ENCODE data around the gene CARNS1. TPM values are rescaled to one million over a fixed set of nuclear protein-coding genes. Genes with fewer than 3 reads are reported as not detected.

CARNS1 gene
- total and polyA plus RNA-seq, 10 of the 15 experiments (the other 5 are each of a cell fraction or from before 2014, with no cell fraction given), result 0.02 to 0.14 (median 0.10) TPM; not detected in 3

GRCh38 chr11:67378544-67378943 lies 36.9 kb upstream of the CARNS1 start:
- ChIA-PET SMC1A (ENCODE audit: uncharacterized antibody, unreplicated experiment) (interaction anchor here (0.8 to 21.3 kb wide), 4 partner anchors 7 to 34 kb away, joined by 3 to 646 read pairs (median 124); partner anchors contain the start of genes CLCF1 and POLD4), RAD21 (ENCODE audit: unreplicated experiment) (interaction anchor here (0.6 to 15.0 kb wide), 5 partner anchors 8 to 34 kb away, joined by 3 to 525 read pairs (median 6); partner anchors contain the start of gene POLD4), CTCF (interaction anchor here (9.2 to 25.5 kb wide), 3 partner anchors 17 to 58 kb away, joined by 95 to 1301 read pairs (median 390); partner anchors contain the start of genes CLCF1 and POLD4), POLR2A (interaction anchor here (0.6 to 8.4 kb wide), 7 partner anchors 7 to 560 kb away, joined by 3 to 183 read pairs (median 4); partner anchors contain the start of genes CLCF1, POLD4 and RPS6KB2)
- Histone ChIP-seq H3K9ac (ENCODE audit: control insufficient read depth, insufficient read depth, low read length) (no peak overlapping the region), H4K20me1 (ENCODE audit: control insufficient read depth, insufficient read depth) (no peaks in the 10 kb centered on the region), H3K4me3 (no peak overlapping the region), H3K27me3 (replicated peaks in 1 of 2; ENCODE audit: control insufficient read depth in 2 of 2, insufficient read depth in 2 of 2, low read length in 1 of 2) (peaks cover 2 to 4% of the 10 kb centered on the region in 2 experiments; a peak in 3 of 4 replicates), H3K4me1 (ENCODE audit: control insufficient read depth, insufficient read depth, low read length) (peaks cover 25% of the 10 kb centered on the region), H3K9me3 (replicated peaks; ENCODE audit: control insufficient read depth, insufficient read depth, low read length) (no peaks in the 10 kb centered on the region), H3K79me2 (ENCODE audit: control insufficient read depth, insufficient read depth, low read length) (no peaks in the 10 kb centered on the region), H3K27ac (ENCODE audit: control insufficient read depth, insufficient read depth) (no peak overlapping the region), H2AFZ (ENCODE audit: control insufficient read depth, low read depth, low read length) (no peak overlapping the region), H3K36me3 (ENCODE audit: control insufficient read depth in 2 of 2, insufficient read depth in 2 of 2, low read length in 1 of 2) (no peaks in the 10 kb centered on the region), H3K4me2 (ENCODE audit: control insufficient read depth, insufficient read depth) (no peak overlapping the region)
- in situ Hi-C loops (cut with MboI) (no loop called here), intact Hi-C loops (cut with micrococcal nuclease; ENCODE audit: unreplicated experiment) (no loop called here)
- no TSS peak for BruUV-seq (replicated peaks)
- no peak for ATAC-seq
- 86% methylated on average over 4 of the region's 4 CpGs for WGBS (ENCODE audit: insufficient coverage, insufficient replicate concordance, low lambda C conversion rate, missing lambda C conversion rate)
- DNase-seq (ENCODE audit: low read depth, low spot score), result no peak
- FAIRE-seq, result no peak
- TF ChIP-seq PAX5 (IDR thresholded peaks at IDR 0.05; ENCODE audit: borderline replicate concordance, low read depth, low read length) (no peak), SIN3A (IDR thresholded peaks at IDR 0.05; ENCODE audit: low read depth, low read length) (no peak), TAF1 (IDR thresholded peaks at IDR 0.05; ENCODE audit: borderline replicate concordance, low read depth, low read length) (no peak), STAT1 (conservative IDR thresholded peaks at IDR 0.05) (no peak), USF2 (IDR thresholded peaks at IDR 0.05; ENCODE audit: borderline replicate concordance, low read depth, low read length) (no peak), SMAD1 (IDR thresholded peaks at IDR 0.05; ENCODE audit: low read depth, partially characterized antibody) (no peak), JUND (IDR thresholded peaks at IDR 0.05; ENCODE audit: low read depth, low read length) (no peak), ZNF592 (IDR thresholded peaks at IDR 0.05) (no peak), EP300 (IDR thresholded peaks at IDR 0.05; ENCODE audit: borderline replicate concordance in 1 of 2, control insufficient read depth in 1 of 2, low read depth in 2 of 2, low read length in 2 of 2) (no peak), CTCF (IDR thresholded peaks at IDR 0.05 in 2 of 3, conservative IDR thresholded peaks at IDR 0.05 in 1 of 3; ENCODE audit: control insufficient read depth in 2 of 3, extremely low read depth in 1 of 3, insufficient read depth in 1 of 3, low read depth in 3 of 3, low read length in 3 of 3) (no peak), HDAC2 (IDR thresholded peaks at IDR 0.05) (no peak), ZZZ3 (IDR thresholded peaks at IDR 0.05; ENCODE audit: control insufficient read depth, insufficient read length, low read depth) (no peak)
